ENCODE results near the gene UBE2O. TPM values are rescaled to one million over a fixed set of nuclear protein-coding genes. Genes with fewer than 3 reads are reported as not detected.

The UBE2O gene
- total RNA-seq, 1 experiment from 2014 or later = 52.6 TPM

DNA sequence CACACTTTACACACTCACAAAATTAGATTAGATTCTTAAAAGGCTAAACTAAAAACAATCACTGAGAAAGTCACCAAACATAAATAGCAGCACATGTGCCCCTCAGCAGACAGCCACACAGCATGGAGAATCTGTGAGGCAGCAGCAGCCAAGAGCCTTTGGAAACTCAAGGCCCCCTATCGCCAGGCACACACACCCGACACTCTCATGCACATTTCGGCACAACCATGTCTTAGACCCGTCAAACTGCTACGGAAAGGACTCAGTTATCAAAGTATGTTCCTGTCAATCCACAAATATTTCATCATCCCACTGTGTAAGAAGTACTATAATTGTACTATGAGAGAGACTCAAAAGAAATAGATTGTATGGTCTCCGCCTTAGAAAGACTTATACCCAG lies 20.9 kb downstream of the UBE2O start:
- no peak overlapping the region for H2BK120ac ChIP-seq (ENCODE audit: low read depth, low read length, poor library complexity, severe bottlenecking)
- no peak overlapping the region for H3K9ac ChIP-seq (ENCODE audit: extremely low read depth, insufficient read length, low read length)
- peaks cover 0 to 3% (median 0%) of the 10 kb centered on the region in 3 experiments; a peak in 2 of 7 replicates for H3K36me3 Mint-ChIP-seq (ENCODE audit: insufficient read depth in 1 of 3, low read depth in 3 of 3)
- H3K4me1 Mint-ChIP-seq = peaks cover 38 to 43% of the 10 kb centered on the region in 2 experiments
- H2BK15ac ChIP-seq (ENCODE audit: low read depth, low read length) = no peak overlapping the region
- H2AFZ ChIP-seq (ENCODE audit: low read length) = no peak overlapping the region
- H3K23me2 ChIP-seq (ENCODE audit: insufficient read length, low read depth, low read length, poor library complexity, severe bottlenecking) = no peaks in the 10 kb centered on the region
- no peak overlapping the region for H2BK20ac ChIP-seq (ENCODE audit: low read depth, low read length, poor library complexity, severe bottlenecking)
- DNase-seq = no peak
- H3K27ac Mint-ChIP-seq = peak overlapping the region in 2 of 3 experiments; percentile 25 to 57; a peak in 1 of 7 replicates
- H4K5ac ChIP-seq (ENCODE audit: insufficient read length, low read depth, low read length) = no peak overlapping the region
- H3K14ac ChIP-seq (ENCODE audit: insufficient read depth, low read length) = no peak overlapping the region
- peaks cover 18% of the 10 kb centered on the region; the same call in 1 of the 2 replicates for H3K4me1 ChIP-seq (ENCODE audit: insufficient read depth, low read length)
- H2AK5ac ChIP-seq (ENCODE audit: insufficient read length, low read length) = no peak overlapping the region
- H3K79me2 ChIP-seq (ENCODE audit: insufficient read depth, low read length) = peaks cover 27% of the 10 kb centered on the region; the same call in 1 of the 2 replicates
- no peaks in the 10 kb centered on the region for H4K20me1 ChIP-seq (ENCODE audit: control insufficient read depth, insufficient read depth, insufficient read length)
- no peak overlapping the region for H2BK5ac ChIP-seq (ENCODE audit: insufficient read length, low read length)
- H3K56ac ChIP-seq (ENCODE audit: insufficient read length, low read depth, low read length) = no peak overlapping the region
- no peak overlapping the region for H3K27ac ChIP-seq (ENCODE audit: insufficient read length, low read depth, low read length)
- H4K91ac ChIP-seq (ENCODE audit: insufficient read length, low read depth, low read length) = no peak overlapping the region
- H3K4me2 ChIP-seq (ENCODE audit: insufficient read depth, insufficient read length, low read length) = no peak overlapping the region
- no peak overlapping the region for H3K18ac ChIP-seq (ENCODE audit: insufficient read length, low read depth, low read length)
- peaks cover 12% of the 10 kb centered on the region for H3K79me1 ChIP-seq (ENCODE audit: insufficient read depth, low read depth, low read length, poor library complexity, severe bottlenecking)
- no peak for TF ChIP-seq CTCF (conservative IDR thresholded peaks at IDR 0.05)
- no peak overlapping the region for H2BK12ac ChIP-seq (ENCODE audit: insufficient read length, low read depth, low read length)
- H3T11ph ChIP-seq (ENCODE audit: low read length) = no peak overlapping the region
- H4K8ac ChIP-seq (replicated peaks; ENCODE audit: insufficient read length, low read depth, low read length) = no peak overlapping the region
- no CpG with 5 or more reads among the region's 6 CpGs for WGBS (ENCODE audit: extremely low coverage, insufficient read length, low lambda C conversion rate)
- no peak overlapping the region for H3K4me3 Mint-ChIP-seq
- no peaks in the 10 kb centered on the region for H3K9me3 Mint-ChIP-seq
- H3K27me3 ChIP-seq (ENCODE audit: insufficient read depth, low read length) = no peaks in the 10 kb centered on the region
- no peaks in the 10 kb centered on the region for H3K27me3 Mint-ChIP-seq (ENCODE audit: low read depth)
- H3K4ac ChIP-seq (ENCODE audit: low read depth, low read length) = no peak overlapping the region
- H3K23ac ChIP-seq (ENCODE audit: insufficient read length, low read depth, low read length) = no peak overlapping the region
- H3K9me3 ChIP-seq (ENCODE audit: control insufficient read depth, low read depth, low read length) = no peaks in the 10 kb centered on the region
